ENCODE measurements around the gene TMC8.
"Not testable (repeated sequence)": the region's sequence is repeated elsewhere in the genome, so short reads cannot be mapped to it uniquely, and the experiment has no call there.

The TMC8 gene

DNA sequence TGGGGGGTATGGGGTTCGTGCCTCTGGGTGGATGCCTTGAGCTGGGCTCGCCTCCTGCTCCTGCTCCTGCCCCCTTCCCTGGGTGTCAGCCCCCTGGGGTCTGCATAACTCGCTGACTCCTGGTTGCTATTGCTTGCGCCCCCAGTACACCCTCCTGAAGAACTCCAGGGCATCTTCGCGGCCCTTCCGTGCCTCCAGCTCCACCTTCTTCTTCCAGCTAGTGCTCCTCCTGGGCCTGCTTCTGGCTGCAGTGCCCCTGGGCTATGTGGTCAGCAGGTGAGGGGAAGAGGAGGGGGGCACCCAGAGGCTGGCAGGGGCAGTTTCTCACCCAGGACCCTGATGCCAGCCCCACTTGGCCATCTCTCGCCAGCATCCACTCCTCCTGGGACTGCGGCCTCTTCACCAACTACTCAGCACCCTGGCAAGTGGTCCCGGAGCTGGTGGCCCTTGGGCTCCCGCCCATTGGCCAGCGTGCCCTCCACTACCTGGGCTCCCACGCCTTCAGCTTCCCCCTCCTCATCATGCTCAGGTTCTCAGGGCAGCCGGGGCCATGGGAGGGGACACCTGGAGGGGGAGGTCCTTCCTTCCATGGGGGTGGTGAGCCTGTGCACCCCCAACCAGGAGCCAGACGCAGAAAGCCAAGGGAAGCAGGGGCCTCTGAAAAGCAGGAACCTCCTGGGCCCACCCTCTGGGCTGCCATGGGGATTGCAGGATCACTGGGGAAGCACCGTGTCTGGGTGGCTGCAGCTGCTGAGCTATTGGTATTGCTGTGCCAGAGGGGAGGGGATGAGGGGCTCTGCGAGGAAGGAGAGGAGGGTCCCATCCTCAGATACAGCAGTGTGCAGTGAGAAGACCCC lies 7.9 kb downstream of the TMC8 start:
- no peak for DNase-seq

DNA sequence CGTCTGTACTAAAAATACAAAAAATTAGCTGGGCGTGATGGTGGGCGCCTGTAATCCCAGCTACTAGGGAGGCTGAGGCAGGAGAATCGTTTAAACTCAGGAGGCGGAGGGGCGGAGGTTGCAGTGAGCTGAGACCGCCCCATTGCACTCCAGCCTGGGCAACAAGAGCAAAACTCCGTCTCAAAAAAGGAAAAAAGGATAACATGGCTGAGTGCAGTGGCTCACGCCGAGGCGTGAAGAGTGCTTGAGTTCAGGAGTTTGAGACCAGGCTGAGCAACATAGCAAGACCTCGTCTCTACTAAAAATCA lies 9.2 kb downstream of the TMC8 start:
- DNase-seq, result not testable (repeated sequence)

DNA sequence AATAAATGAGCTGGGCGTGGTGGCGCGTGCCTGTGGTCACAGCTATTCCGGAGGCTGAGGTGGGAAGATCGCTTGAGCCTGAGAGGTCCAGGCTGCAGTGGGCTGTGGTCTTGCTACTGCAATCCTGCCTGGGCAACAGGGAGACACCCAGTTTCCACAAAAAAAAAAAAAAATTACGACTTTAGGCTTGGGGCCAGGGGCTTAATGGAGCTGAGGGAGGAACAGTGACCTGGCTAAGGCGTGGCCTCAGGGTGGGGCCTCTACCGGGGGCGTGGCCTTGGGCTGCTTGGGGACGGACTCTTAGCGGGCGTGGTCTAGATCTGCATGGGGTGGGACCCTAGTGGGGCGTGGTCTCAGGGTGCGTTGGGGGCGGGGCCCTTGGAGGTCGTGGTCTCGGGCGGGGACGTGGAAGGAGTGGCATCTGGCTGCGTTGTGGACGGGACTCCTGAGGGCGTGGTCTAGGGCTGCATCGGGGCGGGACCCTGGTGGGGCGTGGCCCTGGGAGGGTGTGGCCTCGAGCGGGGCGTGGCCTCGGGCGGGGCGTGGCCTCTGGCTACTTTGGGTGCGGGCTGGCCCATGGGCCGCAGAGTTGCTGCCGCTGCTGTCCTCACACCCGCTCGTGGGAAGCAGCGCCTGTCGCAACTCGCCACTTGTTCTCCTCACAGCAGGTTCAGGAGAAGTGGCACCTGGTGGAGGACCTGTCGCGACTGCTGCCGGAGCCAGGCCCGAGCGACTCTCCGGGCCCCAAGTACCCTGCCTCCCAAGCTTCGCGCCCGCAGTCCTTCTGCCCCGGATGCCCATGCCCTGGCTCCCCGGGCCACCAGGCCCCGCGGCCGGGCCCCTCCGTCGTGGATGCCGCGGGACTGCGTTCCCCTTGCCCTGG lies 9.8 kb downstream of the TMC8 start:
- peak; percentile 48 for DNase-seq

DNA sequence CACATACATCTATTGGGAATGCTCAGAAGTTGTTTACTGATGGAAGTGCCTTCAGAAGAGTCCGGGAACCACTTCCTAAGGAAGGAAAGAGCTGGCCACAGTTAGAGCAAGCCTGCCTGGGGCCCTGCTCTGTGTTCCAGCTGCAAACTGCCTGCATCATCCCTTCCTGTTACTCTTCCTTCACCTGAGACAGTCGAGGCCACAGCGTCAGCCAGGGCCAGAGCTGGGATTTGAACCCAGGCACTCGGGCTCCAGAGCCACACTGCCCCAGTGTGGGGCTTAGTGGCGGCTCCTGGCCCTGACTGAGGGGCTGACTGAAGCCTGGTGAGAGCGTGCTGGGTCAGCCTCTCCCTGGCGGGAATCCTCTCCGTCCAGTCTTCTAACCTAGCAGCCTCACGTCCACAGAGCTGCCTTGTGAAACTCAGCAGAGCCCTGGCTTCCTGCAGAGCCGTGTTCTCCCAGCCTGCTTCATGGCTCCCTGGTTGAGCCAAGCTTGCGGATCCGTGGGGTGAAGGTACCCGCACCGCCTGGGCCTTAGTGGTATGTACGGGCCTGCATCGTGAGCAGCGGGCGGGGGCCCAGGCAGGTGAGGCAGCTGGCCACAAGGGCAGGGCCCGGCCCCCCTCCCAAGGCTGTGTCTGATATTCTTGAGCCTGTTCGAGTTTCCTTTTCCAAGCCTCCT lies 11.0 kb downstream of the TMC8 start:
- DNase-seq, result no peak

DNA sequence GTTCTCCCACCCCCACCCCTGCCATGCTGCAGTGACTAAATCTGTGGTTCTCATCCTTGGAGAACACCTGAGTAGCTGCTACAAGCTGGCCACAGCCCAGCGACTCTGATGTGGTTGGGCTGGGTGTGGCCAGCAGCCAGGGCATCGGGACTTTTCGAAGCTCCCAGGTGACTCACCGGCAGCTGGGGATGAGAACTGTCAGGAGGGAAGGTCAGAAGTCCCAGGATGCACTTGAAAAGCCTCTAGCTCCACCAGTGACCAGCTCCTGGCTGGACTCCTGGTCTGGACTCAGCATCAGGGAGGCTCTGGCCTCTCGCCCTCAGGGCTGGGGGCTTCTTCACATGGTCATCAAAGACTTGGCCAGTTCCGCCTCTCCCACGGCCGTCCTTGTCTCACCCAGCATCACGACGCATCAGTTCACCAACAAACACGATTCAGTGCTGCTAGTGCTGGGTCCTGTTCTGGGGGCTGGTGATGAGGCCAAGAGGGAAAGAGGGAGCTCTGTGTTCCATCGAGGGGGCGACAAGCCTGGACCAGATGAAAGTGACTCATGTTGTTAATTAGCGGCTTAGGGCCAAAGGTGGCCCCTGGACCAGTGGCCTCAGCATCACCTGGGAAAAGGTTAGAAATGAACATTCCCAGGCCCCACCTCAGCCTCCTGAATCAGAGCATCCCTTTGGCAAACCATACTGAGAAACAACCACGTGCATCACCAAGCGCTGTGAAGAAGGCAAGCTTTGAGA lies 11.7 kb downstream of the TMC8 start:
- DNase-seq, result peak; percentile 25

DNA sequence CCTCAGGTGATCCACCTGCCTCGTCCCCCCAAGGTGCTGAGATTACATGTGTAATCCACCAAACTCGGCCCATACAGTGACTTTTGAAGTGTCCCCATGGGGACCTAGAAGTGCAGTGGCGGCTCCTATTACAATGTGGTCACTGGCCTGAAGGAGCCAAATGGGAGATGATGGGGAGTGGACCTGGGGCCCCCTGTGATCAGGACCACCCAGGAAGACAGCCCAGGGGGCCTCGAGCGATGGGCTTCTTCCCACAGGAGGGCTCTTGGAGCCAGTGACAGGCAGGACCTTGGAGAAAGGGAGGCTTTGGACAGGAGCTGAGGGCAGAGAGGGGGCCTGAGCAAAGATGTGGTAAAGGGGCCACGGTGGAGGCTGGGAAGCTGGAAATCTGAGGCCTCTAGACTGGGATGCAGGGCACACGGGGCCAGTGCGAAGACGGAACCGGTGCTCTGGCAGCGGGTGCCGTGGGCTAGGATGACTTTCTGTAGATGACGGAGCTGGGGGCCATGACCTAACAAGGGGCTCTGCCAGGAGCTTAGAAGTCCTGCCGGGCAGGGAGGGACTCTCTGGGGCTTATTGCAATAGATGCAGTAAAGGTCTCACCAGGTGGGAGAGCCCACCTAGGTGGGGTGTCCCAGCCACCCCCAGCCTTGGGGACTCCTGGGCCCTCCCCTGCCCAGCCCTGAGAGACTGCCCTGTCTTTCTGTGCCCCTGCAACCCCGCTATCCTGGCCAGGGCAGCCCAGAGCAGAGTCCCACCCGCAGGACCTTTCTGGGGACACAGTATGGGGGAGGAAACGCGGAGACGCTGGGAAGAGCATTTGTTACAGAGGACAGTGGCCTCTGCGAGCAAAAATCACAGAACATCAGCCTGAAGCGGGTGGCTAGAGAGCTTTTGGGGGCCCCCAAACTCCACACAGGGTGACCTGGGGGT lies 12.9 kb downstream of the TMC8 start:
- DNase-seq, result no peak

DNA sequence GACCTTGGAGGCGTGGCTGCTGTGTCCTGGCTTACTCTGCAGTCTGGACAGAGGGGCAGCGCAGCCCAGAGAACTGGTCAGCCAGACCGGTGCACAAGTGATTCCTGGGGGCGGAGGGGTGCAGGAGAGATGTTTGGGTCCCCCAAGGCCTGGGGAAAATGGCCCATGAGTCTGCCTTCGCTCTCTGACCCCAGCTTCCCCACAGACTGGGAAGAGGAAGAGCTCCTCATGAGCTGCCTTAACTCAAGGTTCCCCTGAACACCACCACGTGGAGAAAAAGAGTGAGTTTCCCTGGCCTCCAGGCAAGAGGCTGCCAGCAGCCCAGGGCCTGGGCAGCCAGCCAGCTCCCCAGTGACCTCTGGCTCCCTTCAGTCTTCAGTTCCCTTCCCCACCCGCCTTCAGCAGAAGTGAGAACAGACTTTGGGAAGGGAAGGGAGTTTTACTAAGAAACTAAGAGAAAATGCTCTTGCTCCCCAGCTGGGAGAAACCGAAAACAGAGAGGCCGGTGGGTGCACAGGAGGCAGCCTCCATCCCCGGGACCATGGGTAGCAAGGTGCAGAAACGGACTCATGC lies 13.7 kb downstream of the TMC8 start:
- DNase-seq, result peak; percentile 59

DNA sequence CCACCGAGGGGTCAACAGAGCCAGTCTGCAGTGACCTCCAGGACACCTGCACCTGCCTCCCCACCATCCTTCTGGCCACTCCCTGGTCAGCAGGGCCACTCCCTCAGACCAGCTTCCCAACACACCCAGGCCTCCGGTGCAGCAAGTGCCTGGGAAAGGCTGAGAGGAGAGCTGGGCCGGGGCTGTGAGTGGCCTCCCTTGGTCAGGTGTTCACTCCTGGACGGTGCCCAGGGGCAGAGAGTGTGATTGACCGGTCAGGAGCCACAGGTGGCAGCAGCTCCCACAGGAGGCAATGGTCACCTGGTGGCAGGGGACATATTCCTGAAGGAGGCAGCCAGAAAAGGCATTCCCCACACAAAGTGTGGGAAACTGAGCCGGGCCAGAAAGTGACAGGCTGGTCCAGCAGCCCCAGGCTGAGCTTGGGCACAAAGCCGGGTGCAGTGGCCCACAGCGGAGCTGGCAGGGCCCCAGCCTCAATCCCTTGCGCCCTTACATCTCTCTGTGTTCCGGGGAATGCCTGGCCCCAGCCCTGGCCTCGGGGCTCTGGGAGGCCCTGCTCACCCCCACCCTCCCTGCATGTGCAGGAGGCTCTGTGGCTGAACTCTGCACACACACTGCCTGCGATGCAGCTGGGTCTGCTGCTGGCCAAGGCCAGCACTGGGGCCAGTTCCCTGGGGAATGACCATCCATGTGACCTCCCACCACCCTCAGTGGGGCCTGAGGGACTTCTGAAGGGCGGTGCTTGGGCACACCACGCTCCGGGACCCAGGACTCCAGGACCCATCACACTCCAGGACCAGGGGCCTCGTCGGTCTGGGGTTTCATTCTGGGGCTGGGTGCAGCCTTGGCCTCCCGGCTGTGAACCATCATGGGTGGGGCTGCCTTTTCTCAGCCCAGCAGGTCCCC lies 14.4 kb downstream of the TMC8 start:
- DNase-seq, result no peak

DNA sequence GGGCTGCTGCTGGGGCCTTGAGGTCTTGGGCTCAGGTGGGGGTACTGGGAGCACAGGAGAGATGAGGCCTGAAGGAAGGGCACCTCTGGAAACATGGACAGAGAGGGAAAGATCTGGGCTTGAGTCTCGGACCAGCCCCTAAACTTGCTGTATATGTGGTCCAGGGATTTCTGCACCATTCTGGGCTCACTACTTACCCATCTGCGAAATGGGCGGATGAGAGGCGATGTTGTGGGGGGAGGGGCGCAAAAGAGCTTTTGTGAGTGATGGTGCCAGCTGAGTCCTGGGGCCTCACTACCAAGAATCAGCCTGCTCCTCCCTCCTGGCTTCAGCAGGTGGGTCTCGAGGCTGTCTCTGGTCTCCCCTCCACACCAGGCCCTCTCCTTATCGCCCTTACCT lies 15.9 kb downstream of the TMC8 start:
- DNase-seq, result no peak

DNA sequence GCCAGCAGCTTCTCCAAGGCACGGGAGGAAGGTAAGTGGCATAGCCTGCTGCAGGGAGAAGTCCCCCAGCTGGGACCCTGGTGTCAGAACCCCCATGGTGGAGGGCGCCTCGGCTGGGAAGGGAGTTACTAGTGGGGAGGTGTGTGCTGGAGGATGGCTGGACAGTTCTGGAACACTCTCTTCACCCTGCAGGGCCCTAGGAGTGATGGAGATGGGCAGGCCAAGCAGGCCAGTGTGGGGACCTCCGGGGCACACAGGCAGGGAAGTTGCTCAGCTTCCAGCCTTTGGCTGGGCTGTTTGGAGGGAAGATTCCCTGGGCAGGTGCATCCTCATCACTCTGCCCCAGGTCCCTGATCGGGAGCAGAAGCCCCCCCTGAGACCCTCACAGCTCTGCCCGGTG lies 16.3 kb downstream of the TMC8 start:
- DNase-seq, result no peak

DNA sequence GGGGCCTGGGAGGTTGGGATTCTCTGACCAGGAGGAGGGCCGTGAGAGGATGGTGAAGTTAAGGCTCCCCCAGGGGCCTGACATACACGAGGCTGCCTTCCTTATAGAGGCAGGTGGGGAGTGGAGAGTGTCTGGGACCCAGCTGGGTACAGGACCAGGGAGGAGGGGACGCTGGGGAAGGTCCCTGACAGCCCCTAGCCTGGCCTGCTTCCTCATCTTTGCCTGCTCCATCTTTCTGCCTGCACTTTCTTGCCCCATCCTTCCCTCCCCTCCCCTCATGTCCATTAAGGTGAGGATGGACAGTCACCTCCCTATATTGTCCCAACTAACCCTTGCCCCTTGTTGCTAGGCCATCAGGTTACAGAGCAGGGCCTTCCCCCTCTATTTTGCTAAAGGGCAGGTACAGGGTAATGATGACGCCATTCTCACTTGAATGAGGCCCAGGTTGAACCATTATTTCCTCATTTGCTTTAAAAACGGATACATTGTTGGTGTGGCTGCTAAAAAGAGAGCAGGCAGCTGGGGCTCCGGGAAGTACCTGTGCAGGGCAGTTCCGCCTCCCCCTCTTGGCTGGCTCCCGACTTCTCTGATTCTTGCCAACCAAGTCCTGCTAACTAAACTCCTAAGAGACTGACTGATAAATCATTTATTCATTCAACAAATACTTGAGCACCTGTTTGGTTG lies 16.9 kb downstream of the TMC8 start:
- no peak for DNase-seq

DNA sequence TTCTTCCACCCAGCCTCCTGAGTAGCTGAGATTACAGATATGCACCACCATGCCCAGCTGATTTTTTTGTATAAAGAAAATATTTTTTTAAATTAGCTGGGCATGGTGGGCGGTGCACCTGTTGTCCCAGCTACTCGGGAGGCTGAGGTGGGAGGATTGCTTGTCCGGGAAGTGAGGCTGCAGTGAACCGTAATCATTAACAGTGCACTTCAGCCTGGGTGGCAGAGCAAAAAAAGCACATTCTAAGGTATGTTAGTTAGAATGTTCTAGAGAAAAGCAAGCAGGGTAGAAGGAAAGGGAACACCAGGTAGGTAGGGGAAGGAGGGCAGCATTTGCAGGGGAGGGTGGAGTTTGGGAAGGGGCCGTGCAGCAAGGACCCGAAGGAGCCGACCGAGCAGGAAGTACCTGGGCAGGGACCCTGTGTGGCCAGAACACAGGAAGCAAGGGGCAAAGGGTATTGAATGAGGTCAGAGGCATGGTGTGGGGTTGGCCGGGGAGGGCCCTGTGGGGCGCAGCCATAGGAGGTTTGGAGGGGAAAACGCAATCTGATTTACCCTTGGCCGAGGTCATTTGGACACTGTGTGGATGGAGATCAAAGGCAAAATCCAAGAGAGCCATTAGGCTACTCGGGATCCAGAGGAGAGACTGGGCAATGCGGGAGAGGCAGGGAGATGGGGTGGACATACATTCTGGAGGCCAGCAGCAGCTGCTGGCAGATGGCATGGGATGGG lies 17.9 kb downstream of the TMC8 start:
- no peak for DNase-seq

DNA sequence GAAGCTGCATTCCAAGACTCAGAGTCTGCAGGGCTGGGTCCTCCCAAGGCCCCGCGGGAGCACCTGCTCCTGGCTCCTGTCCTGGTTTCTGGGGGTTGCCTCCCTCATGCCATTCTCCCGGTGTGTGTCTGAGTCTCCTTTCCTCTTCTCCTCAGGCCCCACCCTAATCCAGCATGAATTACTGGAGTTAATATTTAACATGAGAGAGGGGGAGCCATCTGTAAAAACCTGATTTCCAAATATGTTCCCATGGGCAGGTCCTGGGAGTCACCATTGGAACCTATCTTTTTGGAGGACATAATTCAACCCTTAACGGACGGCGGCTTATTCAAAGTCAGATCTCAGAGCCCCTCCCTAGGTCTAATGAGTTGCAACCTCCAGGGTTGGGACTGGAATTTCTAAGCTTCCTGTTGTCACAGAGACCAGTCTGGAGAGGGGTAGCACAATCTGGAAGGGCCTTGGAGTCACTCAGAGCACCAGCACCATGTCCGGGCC lies 21.0 kb downstream of the TMC8 start:
- DNase-seq, result peak; percentile 63

DNA sequence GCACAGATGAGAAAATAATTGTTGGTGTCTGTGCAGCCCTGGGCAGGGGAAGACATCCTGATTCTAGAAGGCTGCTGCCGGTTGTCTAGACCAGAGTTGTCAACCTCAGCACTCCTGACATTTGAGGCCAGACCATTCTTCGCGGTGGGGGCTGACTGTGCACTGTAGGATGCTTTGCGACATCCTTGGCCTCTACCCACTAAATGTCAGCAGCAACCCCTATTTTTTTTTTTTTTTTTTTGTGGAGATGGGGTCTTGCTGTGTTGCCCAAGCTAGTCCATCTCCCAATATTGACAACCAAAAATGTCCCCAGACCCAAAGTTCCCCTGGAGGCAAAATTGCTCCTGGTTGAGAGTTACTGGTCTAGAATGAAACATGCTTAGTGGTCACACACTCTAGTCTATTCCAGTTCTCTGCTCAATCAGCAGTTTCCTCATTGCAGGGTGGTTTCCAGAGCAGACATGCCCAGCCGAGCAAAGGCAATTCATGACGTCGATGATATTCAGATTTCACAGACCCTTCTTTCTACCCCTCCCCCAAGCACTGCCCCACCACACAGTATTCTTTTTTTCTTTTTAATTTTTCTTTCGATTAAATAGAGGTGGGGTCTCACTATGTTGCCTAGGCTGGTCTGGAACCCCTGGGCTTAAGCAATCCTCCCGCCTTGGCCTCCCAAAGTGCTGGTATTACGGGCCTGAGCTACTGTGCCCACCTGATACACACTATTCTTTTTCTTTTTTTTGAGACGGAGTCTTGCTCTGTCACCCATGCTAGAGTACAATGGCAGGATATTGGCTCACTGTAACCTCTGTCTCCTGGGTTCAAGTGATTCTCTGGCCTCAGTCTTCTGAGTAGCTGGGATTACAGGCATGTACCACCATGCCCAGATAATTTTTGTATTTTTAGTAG lies 24.6 kb downstream of the TMC8 start:
- DNase-seq, result no peak

DNA sequence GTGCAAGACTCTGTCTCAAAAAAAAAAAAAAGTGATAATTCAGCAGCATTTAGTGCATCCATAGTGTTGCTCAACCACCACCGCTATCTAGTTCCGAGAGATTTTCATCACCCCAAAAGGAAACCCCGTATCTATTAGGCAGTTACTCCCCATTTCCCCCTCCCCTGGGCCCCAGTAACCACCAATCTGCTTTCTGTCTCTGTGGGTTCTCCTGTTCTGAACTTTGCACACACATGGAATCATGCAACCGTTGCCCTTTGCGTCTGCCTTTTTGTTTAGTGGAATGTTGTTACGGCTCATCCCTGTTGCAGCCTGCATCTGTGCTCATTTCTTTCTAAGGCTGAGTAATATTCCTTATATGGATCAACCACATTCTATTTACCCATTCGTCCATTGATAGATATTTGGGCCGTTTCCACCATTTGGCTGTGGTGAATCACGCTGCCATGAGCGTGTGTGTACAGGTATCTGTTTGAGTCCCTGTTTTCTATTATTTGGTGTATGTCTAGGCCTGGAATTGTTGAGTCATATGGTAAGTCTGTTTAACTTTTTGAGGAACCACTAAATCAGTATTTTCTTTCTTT lies 29.1 kb downstream of the TMC8 start:
- DNase-seq, result peak; percentile 85

DNA sequence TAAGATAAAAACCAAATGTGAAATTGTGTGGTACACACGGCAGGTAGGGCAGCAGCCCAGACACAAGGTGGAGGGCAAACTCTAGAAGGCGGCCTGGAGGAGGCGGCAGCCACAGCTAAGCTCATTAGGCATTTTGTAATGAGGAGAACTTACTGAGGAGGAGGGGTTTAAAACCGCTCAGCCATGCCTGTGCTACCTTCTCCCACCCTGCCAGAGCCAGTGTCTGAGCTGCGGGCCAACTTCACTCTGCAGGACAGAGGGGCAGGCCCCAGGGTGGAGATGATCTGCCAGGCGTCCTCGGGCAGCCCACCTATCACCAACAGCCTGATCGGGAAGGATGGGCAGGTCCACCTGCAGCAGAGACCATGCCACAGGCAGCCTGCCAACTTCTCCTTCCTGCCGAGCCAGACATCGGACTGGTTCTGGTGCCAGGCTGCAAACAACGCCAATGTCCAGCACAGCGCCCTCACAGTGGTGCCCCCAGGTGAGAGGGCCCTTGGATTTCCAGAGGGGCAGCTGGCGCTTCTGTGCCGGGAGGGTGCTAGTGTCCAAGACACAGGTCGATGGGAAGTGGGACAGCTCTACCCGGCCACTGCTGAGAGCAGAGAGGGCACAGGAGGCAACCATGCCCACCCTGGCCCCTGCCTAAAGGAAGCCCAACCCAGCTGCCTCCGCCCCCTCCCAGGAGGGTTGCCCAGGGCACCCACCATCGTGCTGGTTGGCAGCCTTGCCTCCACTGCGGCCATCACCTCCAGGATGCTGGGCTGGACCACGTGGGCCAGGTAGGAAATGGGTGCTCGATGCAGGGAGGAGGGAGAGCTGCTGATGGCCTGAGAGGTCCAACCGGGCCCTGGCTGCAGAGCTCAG lies 33.5 kb downstream of the TMC8 start:
- DNase-seq, result no peak
